Cardiac muscle cell (in vitro differentiated cells and primary cell): Measurements from ENCODE around the gene CSGALNACT2. TPM values are rescaled to one million over a fixed set of nuclear protein-coding genes. Genes with fewer than 3 reads are reported as not detected.

Experiments
- DNase-seq, 2 donors: peaks; one replicate each; pipeline versions ENCODE4 v3.0.0 to v3.0.0-alpha.2; 2010 to 2017; ENCODE audit warnings: low read depth in 1 of 2, low spot score in 1 of 2
- H3K27ac ChIP-seq: fragments of 200-600 bp; sonication (generic); 2 replicates; pipeline ENCODE4 v1.5.1; 2016
- H3K27me3 ChIP-seq: fragments of 200-600 bp; sonication (generic); 2 replicates; pipeline ENCODE4 v1.6.0; 2016; ENCODE audit warnings: control low read depth
- H3K36me3 ChIP-seq: fragments of 200-600 bp; sonication (generic); 2 replicates; pipeline ENCODE4 v1.5.1; 2016; ENCODE audit warnings: control low read depth
- H3K4me1 ChIP-seq: fragments of 200-600 bp; sonication (generic); 2 replicates; pipeline ENCODE4 v1.8.1; 2017; ENCODE audit warnings: low read depth, mild to moderate bottlenecking, mixed run types
- H3K4me3 ChIP-seq: fragments of 200-600 bp; sonication (generic); 2 replicates; pipeline ENCODE4 v1.5.1; 2016; ENCODE audit warnings: mild to moderate bottlenecking
- H3K9me3 ChIP-seq: fragments of 200-600 bp; sonication (generic); 2 replicates; pipeline ENCODE4 v1.5.1; 2017; ENCODE audit warnings: low read depth, mild to moderate bottlenecking, control low read depth
- CTCF ChIP-seq: IDR thresholded peaks from 2 replicates; pipeline ENCODE4 v1.5.1; 2012; ENCODE audit warnings: low read depth, mild to moderate bottlenecking, low read length
- polyA plus RNA-seq: library from polyadenylated mRNA; unstranded; fragments of >200 nt; fragmentation: Nextera tagmentation; extraction: Ambion mirVana; gene quantifications from 2 replicates; pipeline ENCODE4 v1.2.1, GENCODE V29; 2016
- total RNA-seq: library from RNA; depleted of rRNA; stranded (reverse); fragments of >200 nt; gene quantifications from 2 replicates; pipeline ENCODE4 v1.2.3, GENCODE V29; 2016

The CSGALNACT2 gene
- total and polyA plus RNA-seq, 2 experiments from 2014 or later = 8.3 to 9.9 TPM

GRCh38 chr10:43233601-43234430 is 95.6 kb downstream of the CSGALNACT2 start:
- DNase-seq = no peak
- Histone ChIP-seq H3K27ac (no peak overlapping the region), H3K36me3 (no peaks in the 10 kb centered on the region), H3K9me3 (no peaks in the 10 kb centered on the region), H3K27me3 (peaks cover 51% of the 10 kb centered on the region), H3K4me1 (no peaks in the 10 kb centered on the region), H3K4me3 (no peak overlapping the region)
- no peak for TF ChIP-seq CTCF

- no peaks in the 10 kb centered on the region for H3K36me3 ChIP-seq
- no peak overlapping the region for H3K27ac ChIP-seq
- H3K4me3 ChIP-seq = no peak overlapping the region
- TF ChIP-seq CTCF = no peak
- DNase-seq = no peak
- no peaks in the 10 kb centered on the region for H3K4me1 ChIP-seq
- no peaks in the 10 kb centered on the region for H3K9me3 ChIP-seq
- peaks cover 43% of the 10 kb centered on the region for H3K27me3 ChIP-seq
Observed at GRCh38 chr10:43234471-43235041, 96.3 kb downstream of the CSGALNACT2 start.

Other genes with a start within 250 kb of the CSGALNACT2 start
- 0.07 and 0.09 TPM in 2 replicates for gene RET, start 61.4 kb upstream of the CSGALNACT2 start, total RNA-seq
- not detected in 2 replicates for gene RET, start 61.4 kb upstream of the CSGALNACT2 start, polyA plus RNA-seq
- gene RASGEF1A, start 128.6 kb downstream of the CSGALNACT2 start, total RNA-seq = 3.4 and 4.2 TPM in 2 replicates
- gene RASGEF1A, start 128.6 kb downstream of the CSGALNACT2 start, polyA plus RNA-seq = 0.91 and 4.4 TPM in 2 replicates
- not detected in 2 replicates for gene FXYD4, start 233.2 kb downstream of the CSGALNACT2 start, total RNA-seq
- 0.67 TPM in 1 of 2 replicates, not detected in the other for gene FXYD4, start 233.2 kb downstream of the CSGALNACT2 start, polyA plus RNA-seq